CD4-positive, alpha-beta T cell treated with Interleukin-2 at 100 ng/mL for 4 hours (primary cell): Measurements from ENCODE around the gene PCDH15.
"Not testable (repeated sequence)": the region's sequence is repeated elsewhere in the genome, so short reads cannot be mapped to it uniquely, and the experiment has no call there.

Experiments used
- DNase-seq: peaks from one replicate; pipeline ENCODE4 v3.0.0-alpha.2; 2020; ENCODE audit warnings: low spot score

PCDH15 gene

DNA sequence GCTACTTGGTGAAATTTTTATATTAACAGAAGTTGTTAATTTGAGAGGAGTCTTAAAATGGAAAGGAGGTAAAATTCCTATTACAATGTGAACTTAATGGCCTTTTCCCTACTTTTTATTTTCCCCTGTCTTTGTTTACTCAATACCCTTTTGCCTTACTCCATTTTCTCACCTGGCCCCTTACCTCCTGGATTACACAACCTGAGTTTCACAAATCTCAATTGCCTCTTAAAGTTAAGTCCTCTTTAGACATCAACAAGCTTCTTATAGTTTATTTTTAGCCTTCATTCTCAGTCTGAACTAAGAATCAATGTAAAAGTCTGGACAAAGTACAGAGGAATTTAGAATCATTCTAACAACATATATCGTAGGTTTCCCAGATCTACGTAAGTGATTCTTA, 247.0 kb downstream of the PCDH15 start:
- no peak for DNase-seq

GRCh38 chr10:54550016-54550415, 251.0 kb downstream of the PCDH15 start:
- DNase-seq = no peak

DNA sequence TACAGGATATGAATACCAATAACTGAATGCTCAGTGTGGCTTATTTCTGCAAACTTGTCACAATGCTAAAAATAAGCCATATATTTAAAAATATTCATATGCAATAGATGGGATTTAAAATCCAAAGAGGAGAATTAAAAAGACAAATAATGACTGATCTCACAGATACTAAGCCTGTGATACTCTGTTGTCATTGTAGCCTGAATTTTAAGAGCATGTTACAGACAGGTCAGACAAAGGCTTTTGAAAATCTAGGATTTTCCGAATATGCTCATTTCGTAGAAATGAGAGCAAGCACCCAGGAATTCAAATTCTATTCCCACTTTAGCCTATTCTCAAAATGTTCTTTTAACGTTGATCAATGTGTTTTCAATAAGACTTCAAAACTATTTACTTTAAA, 269.7 kb downstream of the PCDH15 start:
- no peak for DNase-seq

- no peak for DNase-seq
Measured at GRCh38 chr10:54530299-54530698, 270.7 kb downstream of the PCDH15 start.

- DNase-seq = no peak
Measured at GRCh38 chr10:54525816-54526215, 275.2 kb downstream of the PCDH15 start.

DNA sequence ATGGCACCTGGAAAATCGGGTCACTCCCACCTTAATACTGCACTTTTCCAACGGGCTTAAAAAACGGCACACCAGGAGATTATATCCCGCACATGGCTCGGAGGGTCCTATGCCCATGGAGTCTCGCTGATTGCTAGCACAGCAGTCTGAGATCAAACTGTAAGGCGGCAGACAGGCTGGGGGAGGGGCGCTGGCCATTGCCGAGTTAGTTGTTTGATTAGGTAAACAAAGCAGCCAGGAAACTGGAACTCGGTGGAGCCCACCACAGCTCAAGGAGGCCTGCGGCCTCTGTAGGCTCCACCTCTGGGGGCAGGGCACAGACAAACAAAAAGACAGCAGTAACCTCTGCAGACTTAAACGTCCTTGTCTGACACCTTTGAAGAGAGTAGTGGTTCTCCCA, 285.8 kb downstream of the PCDH15 start:
- not testable (repeated sequence) for DNase-seq

DNA sequence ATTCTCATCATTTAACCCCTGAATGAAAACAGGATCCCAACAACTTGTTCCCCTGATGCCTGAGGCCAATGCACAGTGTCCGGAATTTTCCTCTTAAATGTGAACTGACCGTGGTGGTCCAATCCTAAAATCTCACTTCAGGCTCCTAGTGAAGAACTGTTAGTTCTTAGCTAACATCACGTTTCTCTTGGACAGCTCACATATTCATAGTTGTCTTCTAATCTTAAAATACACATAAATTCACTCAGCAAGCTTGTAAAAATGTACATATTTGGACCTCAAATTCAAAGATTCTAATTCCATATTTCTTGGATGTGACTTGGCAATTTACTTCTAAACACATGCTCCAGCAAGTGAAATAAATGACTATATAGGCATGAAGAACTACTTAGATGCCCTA, 297.2 kb downstream of the PCDH15 start:
- no peak for DNase-seq

DNA sequence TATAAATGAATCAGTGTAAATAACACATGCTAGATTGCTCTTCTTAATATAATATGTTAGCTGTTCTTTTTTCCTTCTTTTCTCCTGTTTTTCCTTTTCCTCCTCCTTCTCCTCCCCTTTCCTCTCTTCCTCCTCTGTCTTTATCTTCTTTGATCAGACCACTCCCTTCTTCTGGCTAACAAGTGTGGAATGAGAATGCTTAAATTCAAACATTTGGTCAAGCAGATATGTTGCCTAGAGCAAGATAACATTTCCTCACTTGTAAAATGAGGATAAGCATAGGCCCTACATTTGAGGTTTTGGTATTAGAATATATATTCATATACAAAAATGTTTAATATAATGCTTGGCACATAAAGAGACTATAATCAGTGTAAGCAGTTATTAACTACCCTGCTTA, 299.1 kb downstream of the PCDH15 start:
- no peak for DNase-seq

GRCh38 chr10:54496852-54497251, 304.2 kb downstream of the PCDH15 start:
- no peak for DNase-seq

DNA sequence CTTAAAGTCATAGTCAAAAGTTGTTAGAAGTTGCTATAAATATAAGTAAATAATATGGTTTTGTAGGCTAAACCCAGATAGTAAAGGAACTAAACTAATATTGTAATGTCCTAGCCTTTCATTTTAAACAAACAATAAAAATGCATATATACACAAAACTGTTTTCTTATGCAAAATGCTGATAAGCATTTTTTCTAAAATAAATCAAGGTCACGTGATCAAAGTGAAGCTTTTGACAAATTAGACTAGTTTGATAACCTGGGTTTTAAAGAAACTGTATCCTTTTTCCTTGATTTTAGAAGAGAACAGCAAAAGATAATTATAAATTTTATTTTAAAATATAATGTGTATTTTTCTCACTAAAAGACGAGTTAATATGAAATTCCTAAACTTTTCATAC, 313.3 kb downstream of the PCDH15 start:
- DNase-seq = no peak

- no peak for DNase-seq
Measured at GRCh38 chr10:54485971-54486370, 315.1 kb downstream of the PCDH15 start.

GRCh38 chr10:54484186-54484585, 316.8 kb downstream of the PCDH15 start:
- DNase-seq = no peak

DNA sequence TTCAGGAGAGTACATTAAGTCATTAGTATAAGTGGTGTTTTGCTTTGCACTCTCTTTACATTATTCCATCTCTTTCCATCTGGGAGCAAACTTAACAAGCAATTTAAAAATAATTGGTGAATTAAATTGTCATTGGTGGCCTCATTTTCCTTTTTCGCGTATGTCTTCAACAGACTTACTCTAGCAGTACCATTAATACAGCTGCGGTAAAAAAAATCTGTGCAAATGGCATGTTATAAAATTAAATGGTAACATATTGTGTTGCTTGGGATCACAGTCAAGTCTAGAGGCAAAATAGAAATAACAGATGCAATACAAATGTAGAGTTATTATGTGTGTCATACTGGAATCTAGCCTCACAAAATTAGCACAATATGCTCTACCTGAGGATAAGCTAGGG, 322.4 kb downstream of the PCDH15 start:
- no peak for DNase-seq

DNA sequence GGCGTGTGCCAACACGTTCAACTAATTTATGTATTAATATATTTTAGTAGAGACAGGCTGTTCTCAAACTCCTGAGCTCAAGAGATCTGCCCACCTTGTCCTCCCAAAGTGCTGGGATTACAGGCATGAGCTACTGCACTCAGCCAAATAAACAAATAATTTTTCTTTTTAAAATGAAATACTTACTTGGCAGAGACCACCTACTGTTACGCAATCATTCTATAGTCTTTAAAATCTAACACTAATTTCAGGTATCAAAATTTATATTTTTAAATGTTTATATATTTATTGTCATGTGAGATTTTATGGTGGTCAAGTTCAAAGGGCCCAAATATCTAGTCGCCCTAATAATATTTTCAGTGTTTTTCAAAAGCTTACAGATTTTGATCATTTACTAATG, 323.3 kb downstream of the PCDH15 start:
- no peak for DNase-seq

GRCh38 chr10:54470324-54470631, 330.8 kb downstream of the PCDH15 start:
- no peak for DNase-seq

- DNase-seq = no peak
Measured at GRCh38 chr10:54469587-54470323, 331.3 kb downstream of the PCDH15 start.

DNA sequence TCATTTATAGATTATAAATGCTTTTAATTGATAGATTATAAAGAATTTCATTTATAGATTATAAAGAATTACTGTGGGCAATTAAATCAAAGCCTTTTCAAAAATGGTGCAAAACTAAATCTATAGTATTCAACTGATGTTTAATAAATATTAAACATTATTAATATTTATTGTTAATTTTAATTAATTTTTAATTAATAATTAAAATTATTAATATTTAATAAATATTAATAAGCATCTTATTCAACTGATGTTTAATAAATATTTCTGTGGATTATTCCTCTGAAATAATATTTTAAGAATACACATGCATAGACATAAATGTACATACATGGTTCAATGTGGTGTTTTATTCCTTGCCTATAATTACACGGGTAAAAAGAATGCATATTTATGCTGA, 346.8 kb downstream of the PCDH15 start:
- no peak for DNase-seq

DNA sequence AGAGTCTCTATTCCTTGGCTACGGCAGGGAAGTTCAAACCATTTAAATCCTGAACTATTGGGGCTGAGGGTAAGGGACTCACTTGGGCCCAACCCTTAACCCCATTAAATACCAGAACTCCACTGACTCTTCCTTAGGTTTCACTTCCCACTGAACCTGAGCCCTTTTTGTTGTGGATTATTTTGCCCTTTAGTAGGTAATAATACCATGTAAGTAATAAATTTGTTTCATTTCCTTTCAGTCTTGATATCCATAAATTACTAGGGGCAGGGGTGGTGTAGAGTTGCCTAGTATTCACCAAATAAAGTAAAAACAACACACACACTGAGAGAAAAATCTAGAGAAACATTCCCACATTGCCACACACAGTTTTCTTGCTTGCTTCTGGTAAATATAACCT, 352.0 kb downstream of the PCDH15 start:
- no peak for DNase-seq

GRCh38 chr10:54444170-54444569, 356.9 kb downstream of the PCDH15 start:
- no peak for DNase-seq

DNA sequence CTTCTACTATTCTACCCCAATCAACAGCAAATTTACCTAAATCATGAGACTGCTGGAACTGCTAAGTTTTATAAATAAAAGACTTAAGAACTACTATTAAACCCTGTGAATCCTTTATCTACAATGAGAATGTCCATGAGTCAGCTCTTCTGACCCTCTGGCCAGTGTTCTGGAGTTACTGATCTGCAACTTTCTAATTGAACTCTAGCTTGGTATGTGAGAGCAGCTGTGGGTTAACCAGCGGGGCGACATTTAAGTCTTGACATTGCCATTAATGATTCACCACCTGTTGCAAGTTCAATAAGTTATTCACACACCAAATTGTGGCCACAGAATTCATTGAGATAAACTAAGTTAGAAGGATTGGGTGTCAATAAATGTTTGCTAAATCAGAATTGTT, 359.8 kb downstream of the PCDH15 start:
- DNase-seq = no peak

DNA sequence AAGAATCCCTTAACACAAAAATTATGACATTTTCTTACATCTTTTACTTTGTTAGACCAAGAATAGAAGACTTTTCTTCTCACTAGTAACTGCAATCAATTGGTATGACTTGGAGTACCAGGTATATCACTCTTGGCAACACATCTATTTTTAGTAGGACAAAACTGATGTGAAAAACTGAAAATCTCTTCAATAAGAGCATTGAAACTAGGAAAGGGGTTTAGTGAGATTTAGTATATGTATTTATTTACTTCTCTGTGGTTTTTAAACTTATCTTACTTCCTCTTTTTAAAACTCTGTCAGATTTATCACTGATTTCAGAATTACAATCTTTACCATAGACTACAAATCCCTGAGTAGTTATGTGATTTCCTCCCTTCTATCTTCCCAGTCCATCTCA, 366.2 kb downstream of the PCDH15 start:
- no peak for DNase-seq

- no peak for DNase-seq
Measured at GRCh38 chr10:54415483-54415882, 385.5 kb downstream of the PCDH15 start.

DNA sequence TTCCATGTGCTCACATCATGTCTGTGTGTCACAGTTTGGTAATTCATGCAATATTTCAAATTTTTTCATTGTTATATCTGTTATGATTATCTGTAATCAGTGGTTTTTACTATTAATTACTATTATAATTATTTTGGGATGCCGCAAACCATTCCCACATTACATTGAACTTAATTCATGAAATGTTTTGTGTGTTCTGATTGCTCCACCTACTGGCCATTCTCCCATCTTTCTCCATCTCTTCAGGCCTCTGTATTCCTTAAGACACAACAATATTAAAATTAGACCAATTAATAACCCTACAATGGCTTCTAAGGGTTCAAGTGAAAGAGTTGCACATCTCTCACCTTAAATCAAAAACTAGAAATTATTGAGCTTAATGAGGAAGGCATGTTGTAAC, 398.5 kb downstream of the PCDH15 start:
- DNase-seq = no peak

- DNase-seq = no peak
Measured at GRCh38 chr10:54396031-54396430, 405.0 kb downstream of the PCDH15 start.

DNA sequence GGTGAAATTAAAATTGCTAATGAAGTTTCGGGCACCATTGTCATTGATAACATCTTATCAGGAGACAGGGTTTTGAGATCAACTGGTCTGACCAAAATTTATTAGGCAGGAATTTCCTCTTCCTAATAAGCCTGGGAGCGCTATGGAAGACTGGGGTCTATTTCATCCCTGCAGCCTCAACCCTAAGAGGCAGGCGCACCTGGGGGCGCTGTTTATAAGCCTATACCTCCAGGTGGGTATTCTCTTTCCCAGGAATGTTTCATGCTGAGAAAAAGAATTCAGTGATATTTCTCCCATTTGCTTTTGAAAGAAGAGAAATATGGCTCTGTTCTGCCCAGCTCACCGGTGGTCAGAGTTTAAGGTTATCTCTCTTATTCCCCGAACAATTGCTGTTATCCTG, 406.4 kb downstream of the PCDH15 start:
- DNase-seq = not testable (repeated sequence)
